Prostate gland (tissue), 2 donors: Measurements from ENCODE around the gene PACS1. TPM values are rescaled to one million over a fixed set of nuclear protein-coding genes. Genes with fewer than 3 reads are reported as not detected.

Experiments used
- DNase-seq: peaks from one replicate; pipeline ENCODE4 v3.0.0-alpha.2; 2019; ENCODE audit warnings: low spot score
- H3K27ac ChIP-seq, 2 donors: fragments of 200-600 bp; sonication (generic); 2 replicates each; pipeline ENCODE4 v1.5.1; 2017 to 2019
- H3K27me3 ChIP-seq: fragments of 200-600 bp; sonication (generic); replicated peaks from 2 replicates; pipeline ENCODE4 v1.5.1; 2019; ENCODE audit not compliant: insufficient read depth
- H3K36me3 ChIP-seq, 2 donors: fragments of 200-600 bp; sonication (generic); 1 replicate in 1 of 2; 2 replicates in 1 of 2; pipeline versions ENCODE4 v1.5.1 to v1.8.1; 2017 to 2019
- H3K4me1 ChIP-seq: fragments of 200-600 bp; sonication (generic); replicated peaks from 2 replicates; pipeline ENCODE4 v1.5.1; 2019
- H3K4me3 ChIP-seq, 2 donors: fragments of 200-600 bp; sonication (generic); 2 replicates each; pipeline ENCODE4 v1.5.1; 2017 to 2019
- H3K9me3 ChIP-seq: fragments of 200-600 bp; sonication (generic); 2 replicates; pipeline ENCODE4 v1.5.1; 2017
- CTCF ChIP-seq, 4 experiments: fragments of 200-600 bp in 2 of 4; fragments of 450-650 bp in 2 of 4; sonication (generic) in 2 of 4; IDR thresholded peaks; 1 replicate in 3 of 4; 2 replicates in 1 of 4; pipeline ENCODE4 v1.5.1; 2016 to 2019; ENCODE audit warnings: antibody characterized with exemption in 4 of 4, mild to moderate bottlenecking in 2 of 4, moderate library complexity in 2 of 4
- POLR2A ChIP-seq: fragments of 450-650 bp; IDR thresholded peaks from one replicate; pipeline ENCODE4 v1.6.1; 2016; ENCODE audit warnings: antibody characterized with exemption, mild to moderate bottlenecking
- POLR2AphosphoS5 ChIP-seq: sonication (generic); formaldehyde crosslinking; IDR thresholded peaks from one replicate; pipeline ENCODE4 v1.6.1; 2017; ENCODE audit warnings: antibody characterized with exemption
- WGBS: methylation state at CpG from one replicate; pipeline ENCODE4 v1.1.5; 2018; 5-methylcytosine and 5-hydroxymethylcytosine counted together
- intact Hi-C: fragments of 100-400 bp; cut with DNase I; formaldehyde crosslinking; loops from one replicate; pipeline ENCODE4 v1.14.2; 2022
- total RNA-seq, 2 donors: library from RNA; depleted of rRNA; stranded (reverse); fragments of >200 nt; gene quantifications; one replicate each; pipeline ENCODE4 v1.1.0, GENCODE V29; 2016

PACS1 gene
- total RNA-seq, 2 donors from 2014 or later, result 51.9 to 107 TPM

GRCh38 chr11:66284526-66285078 is 214.5 kb downstream of the PACS1 start:
- 89% methylated on average over 16 of the region's 16 CpGs for WGBS
- Histone ChIP-seq H3K9me3 (no peaks in the 10 kb centered on the region), H3K4me3 (no peak overlapping the region), H3K36me3 (no peaks in the 10 kb centered on the region), H3K27me3 (no peaks in the 10 kb centered on the region), H3K27ac (no peak overlapping the region), H3K4me1 (peaks cover 7% of the 10 kb centered on the region)
- no peak for TF ChIP-seq POLR2AphosphoS5
- no peak for TF ChIP-seq POLR2A
- TF ChIP-seq CTCF (IDR thresholded peaks at IDR 0.05), result no peak
- no peak for DNase-seq
- intact Hi-C loops, result no loop called here

DNA sequence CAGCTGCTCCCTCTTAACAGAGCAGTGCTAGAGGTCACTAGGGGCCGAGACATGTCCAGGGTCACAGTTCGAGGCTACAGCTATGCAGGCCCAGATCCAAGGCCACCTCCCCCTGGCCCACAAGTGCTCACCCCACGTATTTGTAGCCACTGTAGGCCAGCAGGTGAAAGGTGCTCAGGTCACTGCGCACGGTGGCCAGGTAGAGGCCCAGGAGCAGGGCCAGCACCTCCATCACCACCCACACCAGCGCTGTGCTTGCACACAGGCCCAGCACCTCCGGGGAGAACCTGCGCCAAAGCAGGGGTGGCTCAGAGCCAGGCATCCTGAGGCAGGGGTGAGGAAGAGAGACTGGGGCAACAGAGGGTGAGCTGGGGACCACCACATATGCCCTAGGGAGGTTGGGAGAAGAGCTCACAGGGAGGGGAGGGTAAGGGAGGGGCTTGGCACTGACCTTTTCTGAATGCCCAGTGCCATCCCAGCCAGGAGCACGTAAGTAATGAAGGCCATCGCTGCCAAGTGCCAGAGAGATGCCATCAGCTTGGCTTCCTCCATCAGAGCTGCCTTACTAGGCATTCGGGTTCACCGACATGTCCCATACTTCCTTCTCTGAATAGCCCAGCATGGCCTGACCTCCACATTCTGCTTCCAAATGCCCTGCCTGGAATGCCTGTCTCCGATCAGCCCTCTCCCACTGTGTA is 215.3 kb downstream of the PACS1 start:
- no peak for TF ChIP-seq CTCF (IDR thresholded peaks at IDR 0.05)
- no peak for TF ChIP-seq POLR2A
- no peak for TF ChIP-seq POLR2AphosphoS5
- DNase-seq, result no peak
- 88% methylated on average over 13 of the region's 13 CpGs for WGBS
- Histone ChIP-seq H3K4me3 (no peak overlapping the region), H3K9me3 (no peaks in the 10 kb centered on the region), H3K4me1 (peaks cover 10% of the 10 kb centered on the region), H3K27me3 (no peaks in the 10 kb centered on the region), H3K36me3 (no peaks in the 10 kb centered on the region), H3K27ac (no peak overlapping the region)
- intact Hi-C loops, result no loop called here

GRCh38 chr11:66286699-66287098 is 216.6 kb downstream of the PACS1 start:
- DNase-seq, result no peak
- no peak for TF ChIP-seq POLR2A
- no peak for TF ChIP-seq CTCF (IDR thresholded peaks at IDR 0.05)
- TF ChIP-seq POLR2AphosphoS5, result no peak
- intact Hi-C loops, result no loop called here
- 76% methylated on average over 5 of the region's 5 CpGs for WGBS
- Histone ChIP-seq H3K36me3 (no peaks in the 10 kb centered on the region), H3K4me3 (no peak overlapping the region), H3K27ac (no peak overlapping the region), H3K27me3 (no peaks in the 10 kb centered on the region), H3K4me1 (peaks cover 10% of the 10 kb centered on the region), H3K9me3 (no peaks in the 10 kb centered on the region)

DNA sequence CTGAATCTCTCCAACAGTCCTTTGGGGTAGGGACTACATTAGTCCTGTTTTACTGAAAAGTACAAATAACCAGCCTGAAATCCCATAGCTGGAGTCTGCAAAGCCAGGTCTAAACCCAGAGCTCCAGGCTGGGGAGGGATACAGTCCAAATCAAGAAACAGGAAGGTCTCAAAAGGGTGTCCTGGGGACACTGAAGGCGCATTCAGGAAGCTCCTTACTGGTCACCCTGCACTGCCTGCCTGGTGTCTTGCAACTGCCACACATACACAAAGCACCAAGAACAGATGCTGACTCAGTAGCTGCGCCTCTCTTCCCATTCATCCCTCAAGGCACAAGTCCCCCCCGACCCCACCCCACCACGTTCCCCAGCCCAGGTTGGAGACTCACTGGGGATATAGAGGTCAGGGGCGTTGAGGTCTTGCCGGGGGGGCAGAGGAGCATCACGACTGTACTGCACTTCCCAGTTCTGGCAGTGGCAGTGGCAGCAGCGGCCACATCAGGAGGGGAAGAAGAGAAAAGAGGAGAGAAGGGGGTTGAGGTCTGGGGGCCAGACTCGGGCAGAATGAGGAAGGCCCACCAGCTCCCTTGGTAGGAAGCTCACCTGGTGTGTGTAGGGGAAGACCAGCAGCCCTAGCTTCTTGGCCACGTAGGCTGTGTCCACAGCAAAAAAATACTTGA is 217.3 kb downstream of the PACS1 start:
- intact Hi-C loops, result no loop called here
- DNase-seq, result no peak
- peak overlapping the region in 1 of 2 donors; percentile 86 for H3K4me3 ChIP-seq
- no peak overlapping the region for H3K27ac ChIP-seq
- H3K4me1 ChIP-seq, result peaks cover 15% of the 10 kb centered on the region
- H3K27me3 ChIP-seq, result no peaks in the 10 kb centered on the region
- TF ChIP-seq CTCF (IDR thresholded peaks at IDR 0.05) (no peak), POLR2A (no peak), POLR2AphosphoS5 (no peak)
- WGBS, result 71% methylated on average over 10 of the region's 10 CpGs
- H3K36me3 ChIP-seq, result no peaks in the 10 kb centered on the region
- no peaks in the 10 kb centered on the region for H3K9me3 ChIP-seq
